ENCODE results near the gene SYP. TPM values are rescaled to one million over a fixed set of nuclear protein-coding genes. Genes with fewer than 3 reads are reported as not detected.

Gene SYP
- total and polyA plus RNA-seq, 5 donors: 2.1 to 3.1 (median 2.6) TPM

DNA sequence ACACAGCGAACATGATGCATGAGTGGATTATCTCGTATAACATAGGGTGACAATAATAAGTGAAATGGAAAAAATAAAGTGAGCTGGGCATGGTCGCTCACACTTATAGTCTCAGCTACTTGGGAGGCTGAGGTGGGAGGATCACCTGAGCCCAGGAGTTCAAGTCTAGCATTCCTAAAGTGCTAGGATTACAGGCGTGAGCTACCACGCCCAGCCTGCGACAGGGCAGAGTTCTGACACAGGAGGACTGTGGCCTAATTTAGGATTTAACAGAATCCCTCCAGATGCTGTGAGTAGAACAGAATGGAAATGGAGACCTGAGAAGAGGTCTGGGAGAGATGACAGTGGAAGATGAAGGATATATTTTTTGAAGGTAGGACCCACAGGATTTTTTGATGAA, 10.4 kb downstream of the SYP start:
- peak in 1 of 3 donors; percentile 6 for DNase-seq
- Histone ChIP-seq H3K4me3 (ENCODE audit: low read length) (no peak overlapping the region), H3K27ac (ENCODE audit: low read length) (peak overlapping the region; percentile 48), H3K9me3 (ENCODE audit: control insufficient read depth, low read length) (no peaks in the 10 kb centered on the region), H3K4me1 (ENCODE audit: control insufficient read depth, insufficient read depth, low read length) (peaks cover 4% of the 10 kb centered on the region), H3K27me3 (ENCODE audit: control insufficient read depth, insufficient read depth) (no peaks in the 10 kb centered on the region)
- no peak for ATAC-seq
- WGBS: 83% methylated on average over 6 of the region's 6 CpGs
- intact Hi-C loops (cut with DNase I): loop anchor here in 2 of 4 donors (10.0 kb wide), 2 partner anchors 75 to 85 kb away; partner anchors contain the start of genes FOXP3 (in 1 of the 2) and PPP1R3F (in 1 of the 2)

DNA sequence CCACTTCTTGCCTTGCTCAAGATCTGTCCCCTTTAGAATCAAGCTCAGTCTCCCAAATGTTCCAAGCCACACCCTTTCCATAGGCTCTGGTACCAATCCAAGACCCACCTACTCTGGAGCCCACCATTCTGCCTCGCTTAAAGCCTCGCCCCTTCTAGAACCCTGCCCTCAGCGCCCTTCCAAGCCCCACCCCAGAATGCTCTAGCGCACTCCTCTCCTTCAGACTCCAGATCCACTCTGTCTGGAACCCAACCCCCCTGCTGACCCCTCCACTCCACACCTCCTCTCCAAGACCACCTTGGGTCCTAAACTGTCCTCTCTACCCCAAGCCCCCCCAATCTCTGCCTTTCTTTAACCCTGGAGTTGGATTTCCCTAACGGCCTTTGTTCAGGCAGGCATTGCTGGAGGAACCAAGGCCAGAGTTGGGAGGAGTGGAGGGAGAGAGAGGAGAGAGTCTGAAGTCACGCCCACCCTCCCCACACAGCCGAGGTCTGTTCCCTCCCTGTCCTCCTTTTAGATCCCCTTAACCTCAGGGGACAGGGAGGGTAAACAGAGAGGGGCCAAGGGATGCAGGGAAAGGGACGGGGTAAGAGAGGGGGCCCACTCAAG, 11.4 kb downstream of the SYP start:
- H3K4me1 ChIP-seq (ENCODE audit: control insufficient read depth, insufficient read depth, low read length): peaks cover 4% of the 10 kb centered on the region
- 63% methylated on average over 8 of the region's 8 CpGs for WGBS
- H3K9me3 ChIP-seq (ENCODE audit: control insufficient read depth, low read length): no peaks in the 10 kb centered on the region
- no peak for ATAC-seq
- H3K4me3 ChIP-seq (ENCODE audit: low read length): no peak overlapping the region
- H3K27ac ChIP-seq (ENCODE audit: low read length): peak overlapping the region; percentile 28
- peak in 1 of 3 donors; percentile 32 for DNase-seq
- intact Hi-C loops (cut with DNase I): no loop called here
- H3K27me3 ChIP-seq (ENCODE audit: control insufficient read depth, insufficient read depth): no peaks in the 10 kb centered on the region

DNA sequence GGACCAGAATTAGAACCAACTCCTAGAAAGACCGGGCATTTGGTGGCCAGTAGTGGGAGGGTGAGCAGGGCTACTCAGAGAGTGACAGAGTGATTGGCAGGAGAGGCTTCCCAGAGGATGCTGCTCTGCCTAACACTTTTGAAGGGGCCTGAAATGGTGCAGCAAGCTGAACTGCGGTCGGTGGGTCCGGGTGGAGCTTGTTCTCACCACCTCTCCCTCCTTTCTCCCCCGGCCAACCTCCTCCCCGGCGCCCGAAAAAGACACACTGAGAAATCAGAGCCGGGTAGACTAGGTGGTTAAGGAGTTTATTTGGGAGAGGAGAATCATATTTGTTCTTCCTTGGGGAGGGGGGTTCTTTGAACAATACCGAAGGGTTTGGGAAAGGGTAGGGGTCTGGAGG, 12.5 kb downstream of the SYP start:
- ATAC-seq: no peak
- peaks cover 4% of the 10 kb centered on the region for H3K4me1 ChIP-seq (ENCODE audit: control insufficient read depth, insufficient read depth, low read length)
- intact Hi-C loops (cut with DNase I): no loop called here

DNA sequence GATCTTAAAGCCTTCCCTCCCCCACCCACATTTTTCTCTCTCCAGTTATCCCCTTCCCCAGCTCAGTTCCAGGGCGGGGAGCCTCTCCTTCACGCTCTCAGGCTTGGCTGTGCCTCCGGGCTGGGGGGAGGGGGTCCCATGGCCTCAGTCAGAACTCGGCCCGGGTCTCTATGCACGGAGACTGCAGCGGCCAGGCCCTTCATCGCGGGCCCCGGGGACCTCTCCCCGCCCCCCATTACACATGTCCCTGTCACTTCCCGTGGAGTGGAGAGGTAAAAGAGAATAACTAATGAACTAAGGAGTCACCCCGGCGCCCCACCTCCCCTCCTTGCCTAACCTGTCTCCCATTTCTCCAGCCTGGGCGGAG, 13.0 kb downstream of the SYP start:
- WGBS: 58% methylated on average over 15 of the region's 15 CpGs
- ATAC-seq: no peak
- peaks cover 4% of the 10 kb centered on the region for H3K4me1 ChIP-seq (ENCODE audit: control insufficient read depth, insufficient read depth, low read length)
- H3K9me3 ChIP-seq (ENCODE audit: control insufficient read depth, low read length): no peaks in the 10 kb centered on the region
- H3K27me3 ChIP-seq (ENCODE audit: control insufficient read depth, insufficient read depth): no peaks in the 10 kb centered on the region
- H3K27ac ChIP-seq (ENCODE audit: low read length): peak overlapping the region; percentile 88
- DNase-seq: peak in 1 of 3 donors; percentile 60
- no peak overlapping the region for H3K4me3 ChIP-seq (ENCODE audit: low read length)
- intact Hi-C loops (cut with DNase I): no loop called here

More for the DNA sequence above, 12.5 kb downstream of the SYP start:
- Histone ChIP-seq H3K9me3 (ENCODE audit: control insufficient read depth, low read length) (no peaks in the 10 kb centered on the region), H3K4me3 (ENCODE audit: low read length) (no peak overlapping the region), H3K27ac (ENCODE audit: low read length) (no peak overlapping the region), H3K27me3 (ENCODE audit: control insufficient read depth, insufficient read depth) (no peaks in the 10 kb centered on the region)
- 69% methylated on average over 10 of the region's 10 CpGs for WGBS
- peak in 1 of 3 donors; percentile 34 for DNase-seq

DNA sequence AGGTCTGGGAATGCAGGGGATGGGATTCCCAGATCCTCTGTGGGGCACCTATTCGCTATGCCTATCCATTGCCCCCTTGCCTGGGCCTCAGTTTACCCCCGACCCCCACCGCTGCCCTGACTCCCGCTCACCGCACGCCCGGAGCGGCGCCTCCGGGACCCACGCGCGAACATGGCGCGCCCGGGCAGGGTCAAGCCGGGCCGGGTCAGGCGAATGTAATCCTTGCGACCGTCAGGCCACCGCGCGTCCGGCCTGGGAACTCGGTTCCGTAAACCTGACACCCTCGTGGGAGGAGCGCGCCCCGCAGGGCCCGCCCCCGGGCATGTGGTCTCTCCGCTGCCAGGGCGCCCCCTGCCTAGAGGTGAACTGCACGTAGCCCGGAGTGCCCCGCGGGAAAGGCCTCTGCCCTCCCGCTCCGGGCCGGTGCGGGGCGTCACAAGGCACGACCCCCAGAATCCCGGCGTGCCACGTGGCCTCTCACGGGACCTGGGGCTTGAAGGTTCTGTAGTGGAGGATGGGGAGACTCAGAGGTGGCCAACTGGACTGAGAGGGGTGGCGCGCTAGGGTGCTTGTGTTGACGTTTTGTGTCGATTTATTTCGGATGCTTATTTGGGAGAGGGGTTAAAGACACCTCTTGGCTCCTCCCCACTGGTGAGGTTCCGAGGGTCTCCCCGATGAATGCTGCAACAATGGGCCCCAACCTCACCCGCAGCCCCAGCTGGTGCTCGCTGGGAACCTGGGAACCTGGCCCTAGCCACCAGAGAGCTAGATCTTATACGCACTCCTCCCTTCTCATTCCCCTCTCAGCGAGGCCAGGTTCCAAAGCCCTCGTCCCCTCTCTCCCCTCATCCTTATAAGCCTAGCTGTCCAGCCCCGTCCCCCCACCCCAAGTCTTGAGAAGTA, 13.6 kb downstream of the SYP start, which contains the start of gene PRICKLE3:
Gene PRICKLE3 (minus strand): TSS at position 249 of the 903 bp plus-strand sequence. CDS start 76 bp downstream, at position 173.
- peak; percentile 85 to 95 (median 94) for DNase-seq
- ATAC-seq: peak; percentile 53 to 56
- intact Hi-C loops (cut with DNase I): no loop called here
- no peaks in the 10 kb centered on the region for H3K27me3 ChIP-seq (ENCODE audit: control insufficient read depth, insufficient read depth)
- no peaks in the 10 kb centered on the region for H3K9me3 ChIP-seq (ENCODE audit: control insufficient read depth, low read length)
- H3K4me1 ChIP-seq (ENCODE audit: control insufficient read depth, insufficient read depth, low read length): peaks cover 4% of the 10 kb centered on the region
- H3K27ac ChIP-seq (ENCODE audit: low read length): peak within 1 kb of the TSS; percentile 88
- peak within 1 kb of the TSS; percentile 71 for H3K4me3 ChIP-seq (ENCODE audit: low read length)
- WGBS: 9% methylated on average over 62 of the region's 62 CpGs

DNA sequence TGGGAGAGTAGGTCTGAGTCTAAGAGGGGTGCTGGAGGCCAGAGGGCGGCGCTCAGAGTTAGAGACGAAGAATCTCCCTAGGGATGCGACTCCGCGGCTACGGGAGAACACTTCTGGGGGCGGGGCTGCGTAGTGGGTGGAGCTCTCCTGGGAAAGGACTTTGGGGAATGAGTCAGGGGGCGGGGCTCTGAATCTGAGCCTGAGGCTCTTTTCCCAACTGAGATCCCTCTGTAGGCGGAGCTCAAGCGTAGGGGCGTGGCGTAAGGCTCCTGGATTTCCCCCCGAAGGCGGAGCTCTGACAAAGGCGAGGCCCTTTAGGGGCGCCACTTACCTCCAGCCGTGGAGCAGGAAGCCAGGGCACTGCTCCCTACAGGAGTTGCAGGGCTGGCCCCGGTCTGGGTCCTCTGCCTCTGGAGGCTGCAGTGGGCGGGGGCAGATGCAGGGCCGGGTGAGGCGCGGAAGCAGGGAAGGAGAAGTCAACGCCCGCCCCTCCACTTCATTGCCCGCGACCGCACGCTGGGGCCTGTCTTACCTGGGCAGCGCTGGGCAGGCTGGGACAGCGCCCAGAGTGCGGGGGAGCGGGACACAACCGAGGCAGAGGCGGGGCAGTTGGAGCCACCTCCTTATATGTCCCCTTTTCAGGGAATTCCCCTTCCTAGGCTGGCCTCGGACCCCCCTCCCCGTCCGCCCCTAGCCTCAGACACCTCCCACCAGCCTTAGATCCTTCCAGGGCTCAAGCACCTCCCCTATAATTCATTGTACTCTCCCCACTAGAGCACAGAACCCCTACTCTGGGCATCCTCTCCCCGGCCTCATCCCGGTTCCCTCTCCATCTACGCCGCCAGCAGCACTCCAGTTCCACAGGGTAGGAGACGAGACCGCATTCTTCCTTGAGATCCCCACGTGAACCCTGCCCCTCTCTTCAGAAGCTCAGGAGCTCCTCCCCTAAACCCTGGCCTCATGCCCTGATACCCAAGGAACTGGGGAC, 15.4 kb downstream of the SYP start:
- no peaks in the 10 kb centered on the region for H3K9me3 ChIP-seq (ENCODE audit: control insufficient read depth, low read length)
- peak; percentile 93 to 96 (median 96) for DNase-seq
- H3K27ac ChIP-seq (ENCODE audit: low read length): peak overlapping the region; percentile 85
- H3K4me1 ChIP-seq (ENCODE audit: control insufficient read depth, insufficient read depth, low read length): peaks cover 4% of the 10 kb centered on the region
- WGBS: 7% methylated on average over 43 of the region's 46 CpGs
- ATAC-seq: peak; percentile 85 to 88
- peak overlapping the region; percentile 46 for H3K4me3 ChIP-seq (ENCODE audit: low read length)
- intact Hi-C loops (cut with DNase I): no loop called here
- no peaks in the 10 kb centered on the region for H3K27me3 ChIP-seq (ENCODE audit: control insufficient read depth, insufficient read depth)

DNA sequence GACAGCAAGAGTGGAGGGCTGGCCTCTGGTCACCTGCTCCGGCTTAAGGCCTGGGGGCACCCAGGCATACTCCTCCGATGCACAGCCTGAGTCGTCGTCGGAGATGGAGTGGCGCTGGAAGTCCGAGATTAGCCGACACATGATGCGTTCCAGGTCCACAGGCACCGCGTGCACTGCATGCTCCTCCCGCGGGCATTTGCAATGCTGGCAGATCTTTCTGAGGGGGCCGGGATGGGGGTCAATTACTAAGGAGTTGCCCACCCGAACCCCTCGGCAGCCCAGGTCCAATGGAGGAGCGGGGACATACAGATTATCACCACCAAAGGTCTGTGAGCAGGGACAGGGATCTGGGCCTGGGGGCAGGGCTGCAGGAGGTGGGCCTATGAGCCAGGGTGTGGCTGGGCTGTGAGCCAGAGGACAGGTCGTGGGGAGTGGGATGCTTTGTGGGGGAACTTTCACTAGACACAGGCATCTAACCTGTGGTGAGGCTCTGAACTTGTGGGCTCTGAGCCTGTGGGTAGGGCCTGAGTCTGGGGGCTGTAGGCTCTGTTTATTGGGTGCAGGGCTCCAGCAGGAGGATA, 16.2 kb downstream of the SYP start:
- 76% methylated on average over 18 of the region's 18 CpGs for WGBS
- DNase-seq: peak in 2 of 3 donors; percentile 72 to 73
- Histone ChIP-seq H3K27me3 (ENCODE audit: control insufficient read depth, insufficient read depth) (no peaks in the 10 kb centered on the region), H3K27ac (ENCODE audit: low read length) (peak overlapping the region; percentile 46), H3K4me3 (ENCODE audit: low read length) (no peak overlapping the region), H3K9me3 (ENCODE audit: control insufficient read depth, low read length) (no peaks in the 10 kb centered on the region), H3K4me1 (ENCODE audit: control insufficient read depth, insufficient read depth, low read length) (peaks cover 4% of the 10 kb centered on the region)
- peak in 1 of 2 donors; percentile 2 for ATAC-seq
- intact Hi-C loops (cut with DNase I): no loop called here

DNA sequence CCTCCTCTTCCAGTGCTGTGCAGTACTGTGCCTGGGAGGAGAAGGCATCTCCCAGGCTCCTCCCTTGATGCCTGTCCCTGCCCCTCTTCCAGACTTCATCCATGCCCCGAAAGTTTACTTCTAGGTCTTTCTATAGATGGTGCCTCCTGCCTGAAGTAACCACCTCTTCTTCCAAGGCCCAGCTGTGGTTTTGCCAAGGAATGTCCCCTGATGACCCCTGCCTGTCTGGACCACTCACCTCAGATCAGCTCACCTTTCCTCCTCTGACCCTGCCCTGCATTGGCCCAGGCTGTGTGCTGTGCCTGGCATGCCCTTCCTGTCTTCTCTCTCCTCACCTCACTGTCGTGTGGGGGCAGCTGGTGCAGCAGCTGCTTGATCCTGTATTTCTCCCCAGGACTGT, 20.6 kb downstream of the SYP start:
- Histone ChIP-seq H3K4me3 (ENCODE audit: low read length) (no peak overlapping the region), H3K4me1 (ENCODE audit: control insufficient read depth, insufficient read depth, low read length) (no peaks in the 10 kb centered on the region), H3K27ac (ENCODE audit: low read length) (no peak overlapping the region), H3K9me3 (ENCODE audit: control insufficient read depth, low read length) (no peaks in the 10 kb centered on the region), H3K27me3 (ENCODE audit: control insufficient read depth, insufficient read depth) (no peaks in the 10 kb centered on the region)
- 88% methylated on average over 2 of the region's 2 CpGs for WGBS
- ATAC-seq (no peak), DNase-seq (peak in 1 of 3 donors; percentile 1)
- intact Hi-C loops (cut with DNase I): no loop called here

DNA sequence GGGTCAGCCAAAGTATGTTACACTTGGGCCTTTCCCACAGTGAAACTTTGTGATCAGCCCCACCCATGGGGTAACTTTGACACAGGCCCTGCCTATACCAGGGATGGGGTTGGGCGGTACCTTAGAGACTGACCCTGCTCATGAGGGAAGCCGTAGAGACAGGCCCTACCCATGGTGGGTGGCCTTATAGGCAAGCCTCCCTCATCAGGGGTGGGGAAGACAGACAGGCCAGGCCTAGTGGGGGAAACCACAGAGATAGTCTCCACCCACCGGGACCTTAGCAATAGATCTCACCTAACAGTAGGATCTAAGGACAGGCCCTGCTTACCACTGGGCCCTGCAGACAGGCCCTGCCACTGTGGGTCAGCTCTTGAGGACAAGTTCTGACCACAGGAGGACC, 21.5 kb downstream of the SYP start:
- no peaks in the 10 kb centered on the region for H3K27me3 ChIP-seq (ENCODE audit: control insufficient read depth, insufficient read depth)
- H3K27ac ChIP-seq (ENCODE audit: low read length): no peak overlapping the region
- no peak for DNase-seq
- intact Hi-C loops (cut with DNase I): no loop called here
- H3K4me1 ChIP-seq (ENCODE audit: control insufficient read depth, insufficient read depth, low read length): no peaks in the 10 kb centered on the region
- WGBS: 93% methylated on average over 3 of the region's 3 CpGs
- no peaks in the 10 kb centered on the region for H3K9me3 ChIP-seq (ENCODE audit: control insufficient read depth, low read length)
- ATAC-seq: no peak
- no peak overlapping the region for H3K4me3 ChIP-seq (ENCODE audit: low read length)

DNA sequence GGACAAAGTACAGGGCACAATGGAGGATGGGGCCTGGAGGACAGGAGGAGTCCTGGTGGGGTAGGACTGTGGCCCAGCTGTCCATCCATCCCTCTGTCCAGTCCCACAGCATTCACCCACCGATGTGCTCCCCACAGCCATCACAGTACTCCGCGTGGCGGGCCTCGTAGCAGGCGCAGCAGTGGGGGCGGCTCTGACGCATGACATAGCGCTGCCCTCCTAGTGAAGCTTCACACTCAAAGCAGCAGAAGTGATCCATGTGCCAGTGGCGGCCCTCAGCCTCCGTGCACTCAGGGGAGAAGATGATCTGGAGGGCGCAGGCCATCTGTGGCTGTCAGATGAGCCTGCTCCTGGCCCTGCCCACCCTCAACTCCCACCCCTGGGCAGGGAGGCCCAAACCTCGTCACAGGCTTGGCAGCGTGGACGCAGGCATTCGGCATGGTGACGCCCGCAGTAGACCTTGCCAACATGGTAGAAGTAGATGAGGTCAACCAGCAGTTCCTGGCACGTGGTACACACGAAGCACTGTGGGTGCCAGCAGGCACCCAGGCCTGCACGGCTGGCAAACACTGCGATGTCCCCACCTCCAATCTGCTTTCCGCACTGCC, 22.0 kb downstream of the SYP start:
- WGBS: 90% methylated on average over 23 of the region's 23 CpGs
- H3K27me3 ChIP-seq (ENCODE audit: control insufficient read depth, insufficient read depth): no peaks in the 10 kb centered on the region
- H3K9me3 ChIP-seq (ENCODE audit: control insufficient read depth, low read length): no peaks in the 10 kb centered on the region
- DNase-seq (no peak), ATAC-seq (peak in 1 of 2 donors; percentile 12)
- H3K4me1 ChIP-seq (ENCODE audit: control insufficient read depth, insufficient read depth, low read length): peaks cover 3% of the 10 kb centered on the region
- H3K27ac ChIP-seq (ENCODE audit: low read length): no peak overlapping the region
- no peak overlapping the region for H3K4me3 ChIP-seq (ENCODE audit: low read length)
- intact Hi-C loops (cut with DNase I): no loop called here
